Measurements from ENCODE around the gene RGS10. TPM values are rescaled to one million over a fixed set of nuclear protein-coding genes. Genes with fewer than 3 reads are reported as not detected.
A peak's percentile ranks its signal among the peaks of the same experiment; 100 is the strongest.

The RGS10 gene
- total RNA-seq (ENCODE audit: unreplicated experiment): 311 TPM
- long read RNA-seq, transcript RGS10-202 (5 exons, 804 nt): major isoform, 277 of 305 reads
- long read RNA-seq, transcript RGS10-203 (5 exons, 852 nt): minor isoform, 15 of 305 reads
- long read RNA-seq, partial matches to known transcripts: 0 of 305 reads
- long read RNA-seq, other reads (novel, unspliced or antisense): 12 of 305 reads

DNA sequence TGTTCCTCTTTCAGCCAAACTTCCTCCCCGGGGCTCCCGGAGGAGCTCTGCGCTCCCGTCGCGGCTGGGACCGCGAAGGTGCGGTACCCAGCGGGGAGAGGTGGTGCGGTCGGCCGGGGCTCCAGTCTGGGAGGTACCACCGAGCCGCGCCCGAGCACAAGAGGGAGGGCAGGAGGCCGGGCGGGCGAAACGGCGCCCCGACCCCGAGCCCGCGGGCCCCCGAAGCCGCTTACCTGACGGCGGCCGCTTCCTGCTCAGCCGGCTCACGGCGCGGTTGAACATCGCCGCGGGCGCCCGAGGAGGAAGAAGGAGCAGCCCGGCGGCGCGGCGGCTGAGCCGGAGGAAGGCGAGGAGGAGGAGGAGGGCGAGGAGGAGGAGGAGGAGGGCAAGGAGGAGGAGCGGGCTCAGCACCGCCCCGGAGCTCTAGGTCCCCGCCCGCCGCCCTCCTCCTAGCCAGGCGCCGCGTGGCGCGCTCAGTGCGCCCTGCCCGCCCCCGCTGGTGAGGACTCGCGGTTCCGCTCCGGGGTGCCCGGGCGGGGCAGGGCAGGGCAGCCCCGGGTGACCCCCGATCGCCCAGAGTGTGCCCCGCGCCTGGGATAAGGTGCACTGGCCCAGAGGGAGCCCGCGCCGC, at the start of gene RGS10:
TSS of gene RGS10 (minus strand) at position 363 of the 631 bp plus-strand sequence. CDS start at position 282, 81 bp downstream.
- Mint-ChIP-seq H3K4me3 (ENCODE audit: unreplicated experiment) (peak within 1 kb of the TSS; percentile 95), H3K27ac (ENCODE audit: unreplicated experiment) (peak within 1 kb of the TSS; percentile 89), H3K36me3 (ENCODE audit: unreplicated experiment) (peaks cover 11% of the 10 kb centered on the region), H3K9me3 (ENCODE audit: unreplicated experiment) (peaks cover 16% of the 10 kb centered on the region), H3K4me1 (ENCODE audit: low read depth, unreplicated experiment) (peaks cover 46% of the 10 kb centered on the region), H3K27me3 (ENCODE audit: unreplicated experiment) (peaks cover 19% of the 10 kb centered on the region)
- no peak for TF ChIP-seq CTCF (IDR thresholded peaks at IDR 0.05; ENCODE audit: partially characterized antibody, unreplicated experiment)
- peak; percentile 74 for DNase-seq

- H3K27ac Mint-ChIP-seq (ENCODE audit: unreplicated experiment): no peak overlapping the region
- H3K4me3 Mint-ChIP-seq (ENCODE audit: unreplicated experiment): no peak overlapping the region
- no peak for DNase-seq
- no peaks in the 10 kb centered on the region for H3K36me3 Mint-ChIP-seq (ENCODE audit: unreplicated experiment)
- peaks cover 12% of the 10 kb centered on the region for H3K4me1 Mint-ChIP-seq (ENCODE audit: low read depth, unreplicated experiment)
- TF ChIP-seq CTCF (IDR thresholded peaks at IDR 0.05; ENCODE audit: partially characterized antibody, unreplicated experiment): no peak
- H3K27me3 Mint-ChIP-seq (ENCODE audit: unreplicated experiment): no peaks in the 10 kb centered on the region
- H3K9me3 Mint-ChIP-seq (ENCODE audit: unreplicated experiment): no peaks in the 10 kb centered on the region
These were observed 45.6 kb upstream of the RGS10 start for GRCh38 chr10:119588071-119588470.

DNA sequence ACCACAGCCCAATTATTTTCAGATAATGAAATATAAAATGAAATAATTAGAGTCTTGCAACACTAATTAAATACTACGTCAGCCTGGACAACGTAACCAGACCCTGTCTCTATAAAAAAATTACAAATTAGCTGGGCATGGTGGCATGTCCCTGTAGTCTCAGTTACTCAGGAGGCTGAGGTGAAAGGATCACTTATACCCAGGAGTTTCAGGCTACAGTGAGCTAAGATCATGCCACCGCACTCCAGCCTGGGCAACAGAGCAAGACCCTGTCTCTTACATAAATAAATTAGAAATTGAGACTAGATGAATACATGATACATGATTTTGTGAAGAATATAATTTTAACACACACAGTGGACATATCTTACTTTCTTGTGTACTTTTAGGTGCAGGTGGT, 35.8 kb upstream of the RGS10 start:
- TF ChIP-seq CTCF (IDR thresholded peaks at IDR 0.05; ENCODE audit: partially characterized antibody, unreplicated experiment): no peak
- Mint-ChIP-seq H3K27ac (ENCODE audit: unreplicated experiment) (no peak overlapping the region), H3K4me3 (ENCODE audit: unreplicated experiment) (no peak overlapping the region), H3K4me1 (ENCODE audit: low read depth, unreplicated experiment) (no peaks in the 10 kb centered on the region), H3K36me3 (ENCODE audit: unreplicated experiment) (no peaks in the 10 kb centered on the region), H3K9me3 (ENCODE audit: unreplicated experiment) (no peaks in the 10 kb centered on the region), H3K27me3 (ENCODE audit: unreplicated experiment) (no peaks in the 10 kb centered on the region)
- DNase-seq: no peak

DNA sequence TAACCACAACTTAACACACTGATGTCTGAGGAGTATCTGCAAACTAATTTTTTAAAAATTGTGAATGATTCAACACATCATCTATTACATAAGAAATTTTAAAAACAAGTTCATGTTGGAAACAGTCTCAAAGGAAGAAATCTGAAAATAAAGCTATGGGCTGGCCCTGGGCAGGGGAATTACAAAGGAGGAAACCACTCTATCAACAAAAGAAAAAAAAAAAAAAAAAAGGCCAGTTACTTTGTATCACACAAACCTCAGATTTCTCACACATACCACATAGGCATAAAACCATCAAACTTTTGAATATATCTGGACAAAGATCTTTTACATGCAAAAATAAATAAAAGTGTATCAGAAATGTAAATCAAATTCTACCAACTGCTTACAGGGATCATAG, 33.5 kb upstream of the RGS10 start:
- H3K4me3 Mint-ChIP-seq (ENCODE audit: unreplicated experiment): no peak overlapping the region
- H3K27me3 Mint-ChIP-seq (ENCODE audit: unreplicated experiment): no peaks in the 10 kb centered on the region
- TF ChIP-seq CTCF (IDR thresholded peaks at IDR 0.05; ENCODE audit: partially characterized antibody, unreplicated experiment): no peak
- H3K9me3 Mint-ChIP-seq (ENCODE audit: unreplicated experiment): no peaks in the 10 kb centered on the region
- no peaks in the 10 kb centered on the region for H3K4me1 Mint-ChIP-seq (ENCODE audit: low read depth, unreplicated experiment)
- no peaks in the 10 kb centered on the region for H3K36me3 Mint-ChIP-seq (ENCODE audit: unreplicated experiment)
- no peak for DNase-seq
- H3K27ac Mint-ChIP-seq (ENCODE audit: unreplicated experiment): no peak overlapping the region

DNA sequence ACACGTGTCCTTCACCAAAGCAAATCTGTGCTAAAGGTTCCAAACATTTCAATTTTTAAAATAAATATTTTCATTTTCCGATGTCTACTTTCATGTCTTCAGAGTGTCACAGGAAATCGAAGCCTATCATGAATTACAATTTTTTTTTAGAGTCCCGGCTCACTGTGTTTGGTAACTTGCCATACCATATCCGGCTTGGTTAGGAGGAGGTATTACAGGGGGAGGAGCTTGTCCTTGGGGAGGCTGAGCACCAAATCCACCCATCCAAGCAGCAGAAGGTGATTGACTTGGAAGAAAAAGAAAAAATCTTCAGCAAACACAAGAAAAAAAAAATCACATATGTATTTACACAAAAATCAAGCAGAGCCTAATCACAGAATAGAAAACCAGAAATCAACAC, 33.0 kb upstream of the RGS10 start:
- no peak for DNase-seq
- Mint-ChIP-seq H3K36me3 (ENCODE audit: unreplicated experiment) (no peaks in the 10 kb centered on the region), H3K27me3 (ENCODE audit: unreplicated experiment) (no peaks in the 10 kb centered on the region), H3K9me3 (ENCODE audit: unreplicated experiment) (no peaks in the 10 kb centered on the region), H3K4me3 (ENCODE audit: unreplicated experiment) (no peak overlapping the region), H3K4me1 (ENCODE audit: low read depth, unreplicated experiment) (no peaks in the 10 kb centered on the region), H3K27ac (ENCODE audit: unreplicated experiment) (no peak overlapping the region)
- no peak for TF ChIP-seq CTCF (IDR thresholded peaks at IDR 0.05; ENCODE audit: partially characterized antibody, unreplicated experiment)

All from glutamatergic neuron (in vitro differentiated cells).